ENCODE measurements around the gene RAB5A.

DNA sequence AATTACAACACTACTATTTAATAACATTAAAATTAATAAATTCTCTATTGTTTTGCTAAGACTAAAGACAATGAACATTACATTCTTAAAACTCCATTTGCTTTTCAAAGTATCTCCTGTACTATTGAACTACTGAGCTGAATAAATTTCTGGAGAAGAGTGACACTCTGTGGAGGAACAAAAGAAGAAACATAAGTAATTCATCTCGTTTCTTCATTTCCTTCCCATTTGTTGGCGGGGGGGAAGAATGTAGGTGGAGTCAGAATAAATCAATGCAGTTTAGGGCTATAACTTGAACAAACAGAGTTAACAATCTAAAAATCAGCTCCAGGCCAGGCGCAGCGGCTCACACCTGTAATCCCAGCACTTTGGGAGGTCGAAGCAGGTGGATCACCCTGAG lies 45.6 kb upstream of the RAB5A start:
- no peak for TF ChIP-seq CTCF (IDR thresholded peaks at IDR 0.05)
- no peak for TF ChIP-seq POLR2A (IDR thresholded peaks at IDR 0.05)
